NCI-H1048 (cell line): ENCODE results near the gene SYT5.
"Not testable (repeated sequence)": the region's sequence is repeated elsewhere in the genome, so short reads cannot be mapped to it uniquely, and the experiment has no call there.

Experiments used
- DNase-seq: peaks from one replicate; lab custom pipeline; 2025; lab: John Stamatoyannopoulos, UW

Gene SYT5

GRCh38 chr19:55208880-55209692 is 29.0 kb upstream of the SYT5 start, which contains the start of gene PTPRH:
TSS of gene PTPRH (minus strand) at chr19:55209501. CDS start at chr19:55209433, 68 bp downstream.
- no peak for DNase-seq

DNA sequence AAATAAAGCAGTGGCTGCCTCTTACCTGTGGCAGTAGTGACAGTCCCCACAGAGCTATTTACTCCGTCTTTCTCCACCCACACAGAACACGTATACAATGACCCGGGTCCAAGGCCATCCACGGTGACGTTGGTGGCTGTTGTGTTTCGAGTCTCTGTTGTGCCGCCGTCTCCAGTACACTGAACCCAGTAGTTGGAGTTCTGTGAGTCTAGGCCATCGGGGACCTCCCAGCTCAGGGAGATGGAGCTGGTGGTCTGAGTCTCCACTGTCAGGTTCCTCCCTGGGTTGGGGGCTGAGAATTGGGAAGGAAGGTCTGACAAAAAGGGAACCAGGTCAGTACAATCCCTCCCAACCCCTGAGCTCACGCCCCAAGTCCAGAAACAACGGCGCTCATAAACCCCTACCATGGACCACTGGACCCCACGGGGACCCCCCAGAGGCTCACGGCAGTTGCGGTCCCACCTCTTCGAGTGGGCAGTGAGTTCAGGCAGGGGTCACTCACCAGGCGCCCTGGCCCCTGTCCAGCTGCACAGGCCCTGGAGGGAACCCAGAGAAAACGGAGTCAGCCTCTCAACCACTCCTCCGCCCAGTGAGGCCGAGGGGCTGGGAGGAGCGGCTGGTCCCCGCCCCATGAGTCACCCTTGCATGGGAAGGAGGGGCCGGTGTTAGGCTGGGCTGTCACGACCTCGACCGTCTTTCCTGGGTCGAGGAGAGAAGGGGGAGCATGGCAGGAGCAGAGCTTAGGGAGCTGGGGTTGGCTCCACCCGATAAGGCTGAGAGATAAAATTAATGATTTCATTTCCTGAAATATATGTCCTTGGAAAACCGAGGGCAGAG is 26.8 kb upstream of the SYT5 start:
- DNase-seq: no peak

GRCh38 chr19:55202199-55202598 is 22.1 kb upstream of the SYT5 start:
- not testable (repeated sequence) for DNase-seq

DNA sequence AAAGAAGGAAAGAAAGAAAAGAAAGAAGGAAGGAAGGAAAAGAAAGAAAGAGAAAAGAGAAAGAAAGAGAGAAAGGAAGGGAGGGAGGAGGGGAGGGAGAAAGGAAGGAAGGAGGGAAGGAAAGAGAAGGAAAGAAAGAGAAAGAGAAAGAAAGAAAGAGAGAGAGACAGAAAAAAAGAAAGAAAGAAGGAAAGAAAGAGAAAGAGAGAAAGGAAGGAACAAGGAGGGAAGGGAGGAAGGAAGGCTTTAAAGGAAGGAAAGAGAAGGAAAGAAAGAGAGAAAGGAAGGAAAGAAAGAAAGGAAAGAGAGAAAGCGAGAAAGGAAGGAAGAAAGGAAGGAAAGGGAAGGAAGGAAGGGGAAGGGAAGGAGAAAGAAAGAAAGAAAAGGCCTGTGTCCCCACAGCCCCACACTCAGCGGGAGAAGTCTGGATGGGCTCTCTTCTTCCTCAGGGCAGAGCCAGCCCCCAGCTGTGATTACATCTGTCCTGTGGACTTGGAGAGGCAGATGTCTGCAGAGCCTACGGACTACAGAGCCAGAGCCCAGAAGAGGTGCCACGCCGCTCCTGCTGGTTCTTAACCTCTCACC is 19.6 kb upstream of the SYT5 start:
- no peak for DNase-seq

- DNase-seq: no peak
Measured at GRCh38 chr19:55198651-55199050, 18.6 kb upstream of the SYT5 start.

DNA sequence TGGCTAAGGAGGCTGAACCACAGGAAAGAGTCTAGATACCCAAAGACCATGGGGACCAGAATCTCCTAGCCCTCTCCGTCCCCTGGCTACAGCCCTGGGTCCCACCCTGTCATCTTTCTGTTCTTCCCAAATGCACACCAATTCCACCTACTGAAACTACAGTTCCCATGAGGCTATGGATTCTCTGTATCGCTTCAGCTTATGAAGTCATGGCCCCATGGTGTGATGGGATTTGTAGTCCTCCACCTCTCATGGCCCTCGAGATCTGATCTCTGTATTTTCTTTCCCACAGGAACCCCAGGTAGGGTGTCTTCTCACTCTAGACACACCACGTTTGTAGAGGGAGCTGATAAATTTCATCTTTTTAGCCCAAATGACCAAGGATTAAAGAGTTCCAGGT is 17.4 kb upstream of the SYT5 start:
- DNase-seq: no peak

DNA sequence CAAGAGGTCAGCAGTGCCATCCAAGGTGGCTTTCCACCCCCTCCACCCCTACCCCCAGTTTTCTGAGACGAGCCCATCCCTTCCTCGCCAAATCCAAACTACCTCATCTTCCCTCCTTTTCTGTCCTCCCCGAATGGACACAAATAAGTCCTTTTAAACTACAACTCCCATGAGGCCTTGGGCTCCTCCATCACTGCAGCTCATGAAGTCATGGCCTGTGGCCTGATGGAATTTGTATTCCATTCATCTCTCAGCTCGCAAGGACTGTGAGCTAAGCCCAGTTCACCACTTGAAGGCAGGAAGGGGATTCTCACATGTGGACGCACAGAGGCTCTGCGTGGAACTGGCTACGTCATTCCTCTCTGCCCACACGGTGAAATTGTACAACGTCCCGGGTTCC is 16.7 kb upstream of the SYT5 start:
- no peak for DNase-seq

GRCh38 chr19:55193481-55193880 is 13.4 kb upstream of the SYT5 start:
- DNase-seq: no peak

- DNase-seq: no peak
Measured at GRCh38 chr19:55189403-55189835, 9.3 kb upstream of the SYT5 start.

DNA sequence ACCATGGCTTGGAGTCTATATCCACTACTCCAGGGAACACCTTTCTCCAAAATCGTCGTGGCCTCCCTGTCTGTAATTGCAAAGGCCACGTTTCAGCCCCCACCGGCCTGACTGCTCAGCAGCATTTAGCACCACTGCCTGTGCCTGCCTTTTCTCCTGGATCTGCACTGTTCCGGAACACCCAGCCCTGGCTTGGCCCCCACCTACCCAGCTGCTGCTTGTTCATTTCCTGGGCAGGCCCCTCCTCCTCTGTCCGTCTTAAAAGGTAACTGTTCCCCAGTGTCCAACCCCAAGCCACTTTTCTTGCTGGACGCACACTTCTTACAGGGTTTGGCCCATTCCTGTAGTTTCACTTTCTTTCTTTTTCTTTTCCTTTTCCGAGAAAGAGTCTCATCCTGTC is 8.5 kb upstream of the SYT5 start:
- DNase-seq: no peak

GRCh38 chr19:55186080-55186479 is 6.0 kb upstream of the SYT5 start:
- DNase-seq: no peak

DNA sequence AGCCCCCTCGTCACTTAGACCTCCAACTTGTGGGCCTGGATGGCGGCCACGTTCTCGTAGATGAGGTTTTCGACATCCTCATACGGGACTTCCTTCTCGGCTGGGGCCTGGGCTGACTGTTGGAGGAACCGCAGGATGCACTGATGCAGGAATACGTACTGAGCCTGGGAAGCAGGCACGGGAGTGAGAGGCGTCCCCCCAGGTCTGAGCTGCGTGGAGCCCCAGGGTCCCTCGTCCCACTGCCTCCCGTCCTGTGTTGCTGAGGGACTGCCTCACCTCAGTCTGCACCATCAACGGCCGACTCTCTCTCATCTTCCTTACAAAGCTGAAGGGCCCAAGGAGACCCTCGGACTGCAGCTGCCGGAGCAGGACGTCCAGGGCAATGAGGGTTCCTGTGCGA is 1.7 kb upstream of the SYT5 start:
- no peak for DNase-seq

- DNase-seq: peak; percentile 53
Measured at GRCh38 chr19:55178781-55179599, 1.1 kb downstream of the SYT5 start.

DNA sequence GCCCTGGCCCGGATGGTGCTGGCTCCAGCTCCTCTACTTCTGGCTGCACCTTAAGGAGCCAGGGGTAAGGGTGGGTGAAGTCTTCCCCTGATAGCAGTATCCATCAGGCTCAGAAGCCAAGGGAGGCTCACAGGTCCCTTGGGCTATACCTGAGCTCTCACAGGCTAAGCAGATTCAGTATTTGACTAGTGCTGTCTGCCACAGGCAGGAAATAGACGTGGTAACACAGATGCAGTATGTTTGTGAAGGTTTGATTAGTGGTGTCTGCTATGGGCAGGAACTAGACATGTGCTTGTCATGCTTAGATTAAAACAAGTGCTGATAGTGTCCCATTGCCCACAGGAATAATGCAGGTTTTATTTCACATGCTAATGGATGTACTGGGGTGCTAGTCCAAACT is 4.0 kb downstream of the SYT5 start:
- no peak for DNase-seq

DNA sequence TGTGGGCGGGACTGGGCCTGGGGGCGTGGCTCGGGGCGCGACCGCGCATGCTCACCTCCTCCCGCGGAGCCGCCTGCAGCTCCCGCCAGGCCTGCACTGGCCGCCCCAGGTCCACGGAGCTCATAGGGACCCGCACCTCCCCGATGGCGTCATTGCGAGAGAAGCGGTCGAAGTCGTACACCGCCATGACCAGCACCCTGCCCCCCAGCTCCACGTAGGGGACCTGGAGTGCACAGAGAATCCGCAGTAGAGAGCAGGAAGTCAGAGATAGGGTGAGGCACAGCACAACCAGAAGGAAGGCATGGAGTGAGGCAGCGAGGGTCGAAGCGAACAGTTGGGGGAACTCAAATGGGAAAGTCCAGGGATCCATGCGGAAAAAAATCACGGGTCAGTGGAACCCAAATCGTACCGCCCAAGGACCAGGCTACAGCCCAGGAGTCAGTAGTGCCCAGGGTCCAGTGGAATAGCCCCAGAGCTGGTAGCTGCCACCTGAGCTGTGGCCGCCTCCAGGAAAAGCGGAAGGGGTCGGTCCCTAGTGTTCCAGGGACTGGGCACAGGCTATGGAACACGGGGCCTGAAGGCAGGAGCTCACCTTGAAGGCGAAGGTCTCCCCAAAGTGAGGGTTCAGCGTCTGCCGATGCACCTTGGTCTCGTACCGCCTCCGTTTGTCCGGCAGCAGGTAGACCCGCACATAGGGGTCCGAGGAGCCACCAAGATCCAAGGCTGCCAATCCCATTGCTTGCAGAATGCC is 4.8 kb downstream of the SYT5 start:
- no peak for DNase-seq

DNA sequence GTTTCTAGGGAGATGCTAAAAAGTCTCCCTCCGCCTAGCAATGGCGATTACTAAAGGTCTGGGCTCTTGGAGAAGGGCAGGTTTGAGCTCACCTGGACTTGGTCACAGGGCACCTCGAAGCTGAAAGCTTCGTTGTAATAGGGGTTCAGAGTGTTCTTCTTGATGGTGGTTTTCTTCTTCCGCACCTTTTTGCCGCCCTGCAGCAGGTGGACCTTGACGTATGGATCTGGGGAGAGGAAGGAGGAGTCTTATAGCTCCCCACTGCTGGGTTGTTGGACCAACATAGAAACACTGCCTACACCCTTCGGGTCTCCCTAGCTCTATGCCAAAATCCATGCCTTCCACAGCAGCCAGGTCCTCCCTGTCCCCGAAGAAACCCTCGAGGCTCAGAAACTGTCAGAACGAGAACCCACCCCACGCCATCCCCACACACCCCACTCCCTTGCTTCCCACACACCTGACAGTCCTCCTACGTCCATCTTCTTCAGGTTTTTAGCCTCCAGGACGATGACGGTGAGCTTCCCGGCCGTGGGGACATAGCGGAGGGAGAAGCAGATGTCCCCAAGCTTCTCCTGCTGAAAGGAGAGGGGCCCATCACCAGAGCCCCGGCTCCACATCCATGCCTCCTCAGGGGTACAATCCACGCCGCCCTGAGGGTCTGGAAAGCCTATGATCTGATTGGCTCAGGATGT is 5.5 kb downstream of the SYT5 start:
- no peak for DNase-seq

- DNase-seq: no peak
Measured at GRCh38 chr19:55173714-55174409, 6.2 kb downstream of the SYT5 start.

- DNase-seq: no peak
Measured at GRCh38 chr19:55173186-55173713, 6.8 kb downstream of the SYT5 start.

- DNase-seq: no peak
Measured at GRCh38 chr19:55172741-55173140, 7.3 kb downstream of the SYT5 start.

GRCh38 chr19:55172318-55172717 is 7.8 kb downstream of the SYT5 start:
- not testable (repeated sequence) for DNase-seq
